Motor neuron (in vitro differentiated cells): ENCODE measurements around the gene SEMA3B. TPM values are rescaled to one million over a fixed set of nuclear protein-coding genes. Genes with fewer than 3 reads are reported as not detected.
"Not testable (repeated sequence)": the region's sequence is repeated elsewhere in the genome, so short reads cannot be mapped to it uniquely, and the experiment has no call there.

Experiments
- ATAC-seq, 8 experiments: fragments of 200-7000 bp; cut with Tn5 transposase; replicated peaks in 6 of 8; 2 replicates each; pipeline ENCODE4 v1.8.0; 2021; ENCODE audit warnings: mild to moderate bottlenecking in 8 of 8, moderate library complexity in 8 of 8
- H3K27ac ChIP-seq, 2 donors: fragments of 250-450 bp; sonication (Bioruptor Pico); 2 replicates each; pipeline ENCODE4 v1.9.0; 2021; ENCODE audit warnings: antibody characterized with exemption in 2 of 2, mild to moderate bottlenecking in 2 of 2, moderate library complexity in 1 of 2
- H3K4me1 ChIP-seq, 2 donors: fragments of 250-450 bp; sonication (Bioruptor Pico); replicated peaks in 1 of 2; 2 replicates each; pipeline ENCODE4 v1.6.1; 2021; ENCODE audit warnings: antibody characterized with exemption in 2 of 2, mild to moderate bottlenecking in 2 of 2, moderate library complexity in 1 of 2
- H3K4me3 ChIP-seq, 5 donors: fragments of 250-450 bp; sonication (Bioruptor Pico); 2 replicates each; pipeline ENCODE4 v1.9.0; 2021; ENCODE audit warnings: antibody characterized with exemption in 5 of 5, mild to moderate bottlenecking in 5 of 5, moderate library complexity in 4 of 5
- WGBS, 10 experiments: fragments of 450-650 bp; shearing (Covaris generic); methylation state at CpG; one replicate each; pipeline ENCODE4 v1.0.0; 2022; 5-methylcytosine and 5-hydroxymethylcytosine counted together
- in situ Hi-C, 9 experiments: fragments of 400-800 bp; cut with MboI; loops; one replicate each; pipeline ENCODE4 v1.15.0; 2021; ENCODE audit warnings: low sequenced_read_pairs in 9 of 9, low pct_unique_long_range_greater_than_20kb in 2 of 9; ENCODE audit not compliant: unreplicated experiment in 9 of 9
- total RNA-seq, 8 experiments: library from RNA; unstranded; fragments of 300-600 nt; gene quantifications; 2 replicates each; pipeline versions ENCODE4 v1.2.3 to v1.2.4, GENCODE V29; 2022

SEMA3B gene
- total RNA-seq, 8 experiments from 2014 or later: 2.0 to 20.8 (median 6.9) TPM

GRCh38 chr3:50251220-50251619 is 17.7 kb upstream of the SEMA3B start:
- peak in 2 of 8 experiments; percentile 65 to 79 for ATAC-seq
- H3K4me3 ChIP-seq: no peak overlapping the region
- in situ Hi-C loops: no loop called here
- H3K4me1 ChIP-seq: peaks cover 14 to 31% of the 10 kb centered on the region in 2 donors
- H3K27ac ChIP-seq: no peak overlapping the region
- WGBS, 10 experiments: 20 to 100% (median 98%) methylated on average over 1 to 7 of the region's 8 CpGs; no CpG with 5 or more reads in 5 of the 10 experiments

GRCh38 chr3:50254577-50255250 is 14.2 kb upstream of the SEMA3B start:
- 11 to 100% (median 84%) methylated on average over 1 to 7 of the region's 8 CpGs; no CpG with 5 or more reads in 4 of the 10 experiments for WGBS, 10 experiments
- no peak overlapping the region for H3K4me3 ChIP-seq
- H3K27ac ChIP-seq: peak overlapping the region in 1 of 2 donors; percentile 39
- in situ Hi-C loops: no loop called here
- peaks cover 27 to 37% of the 10 kb centered on the region in 2 donors for H3K4me1 ChIP-seq
- ATAC-seq: peak in 1 of 8 experiments; percentile 3

GRCh38 chr3:50255251-50255615 is 13.7 kb upstream of the SEMA3B start:
- in situ Hi-C loops: no loop called here
- H3K27ac ChIP-seq: no peak overlapping the region
- ATAC-seq: no peak
- 73 to 90% (median 80%) methylated on average over 1 to 6 of the region's 9 CpGs; no CpG with 5 or more reads in 7 of the 10 experiments for WGBS, 10 experiments
- H3K4me3 ChIP-seq: no peak overlapping the region
- H3K4me1 ChIP-seq: peaks cover 30 to 38% of the 10 kb centered on the region in 2 donors

- no peak for ATAC-seq
- peaks cover 43 to 46% of the 10 kb centered on the region in 2 donors for H3K4me1 ChIP-seq
- H3K4me3 ChIP-seq: no peak overlapping the region
- in situ Hi-C loops: no loop called here
- 14 to 100% (median 96%) methylated on average over 1 to 7 of the region's 20 CpGs; no CpG with 5 or more reads in 5 of the 10 experiments for WGBS, 10 experiments
- peak overlapping the region; percentile 82 to 98 for H3K27ac ChIP-seq
Observed at GRCh38 chr3:50256978-50257890, 11.7 kb upstream of the SEMA3B start.

- in situ Hi-C loops: no loop called here
- 20 to 100% (median 100%) methylated on average over 1 to 2 of the region's 17 CpGs; no CpG with 5 or more reads in 7 of the 10 experiments for WGBS, 10 experiments
- peak in 5 of 8 experiments; percentile 37 to 52 (median 42) for ATAC-seq
- peaks cover 43 to 46% of the 10 kb centered on the region in 2 donors for H3K4me1 ChIP-seq
- H3K4me3 ChIP-seq: no peak overlapping the region
- H3K27ac ChIP-seq: peak overlapping the region; percentile 82 to 98
Observed at GRCh38 chr3:50258029-50258680, 10.8 kb upstream of the SEMA3B start.

GRCh38 chr3:50258979-50259378 is 10.0 kb upstream of the SEMA3B start:
- WGBS, 10 experiments: 50 to 80% (median 70%) methylated on average over 1 to 6 of the region's 16 CpGs; no CpG with 5 or more reads in 5 of the 10 experiments
- peak overlapping the region; percentile 82 to 98 for H3K27ac ChIP-seq

GRCh38 chr3:50259432-50260026 is 9.4 kb upstream of the SEMA3B start:
- Histone ChIP-seq H3K27ac (peak overlapping the region; percentile 98 to 100), H3K4me1 (peaks cover 51 to 57% of the 10 kb centered on the region in 2 donors), H3K4me3 (peak overlapping the region in 1 of 5 donors; percentile 58)
- WGBS, 10 experiments: 40 to 100% (median 94%) methylated on average over 1 to 11 of the region's 18 CpGs; no CpG with 5 or more reads in 2 of the 10 experiments
- in situ Hi-C loops: no loop called here
- ATAC-seq: peak in 1 of 8 experiments; percentile 2

More at GRCh38 chr3:50258979-50259378, 10.0 kb upstream of the SEMA3B start:
- in situ Hi-C loops: no loop called here
- ATAC-seq: peak in 1 of 8 experiments; percentile 0
- no peak overlapping the region for H3K4me3 ChIP-seq
- peaks cover 46 to 51% of the 10 kb centered on the region in 2 donors for H3K4me1 ChIP-seq

GRCh38 chr3:50260027-50260941 is 8.7 kb upstream of the SEMA3B start:
- WGBS, 10 experiments: 0% methylated on average over 2 to 4 of the region's 70 CpGs; no CpG with 5 or more reads in 8 of the 10 experiments
- Histone ChIP-seq H3K4me3 (peak overlapping the region; percentile 34 to 58 (median 44)), H3K4me1 (peaks cover 57 to 63% of the 10 kb centered on the region in 2 donors), H3K27ac (peak overlapping the region; percentile 98 to 100)
- ATAC-seq: peak; percentile 46 to 75 (median 56)
- in situ Hi-C loops: no loop called here

GRCh38 chr3:50260942-50261441 is 8.0 kb upstream of the SEMA3B start:
- 64 to 100% (median 100%) methylated on average over 1 to 3 of the region's 5 CpGs; no CpG with 5 or more reads in 5 of the 10 experiments for WGBS, 10 experiments
- in situ Hi-C loops: no loop called here
- peak overlapping the region in 4 of 5 donors; percentile 37 to 58 (median 45) for H3K4me3 ChIP-seq
- peaks cover 65 to 70% of the 10 kb centered on the region in 2 donors for H3K4me1 ChIP-seq
- peak overlapping the region; percentile 98 to 100 for H3K27ac ChIP-seq
- ATAC-seq: no peak

- H3K4me1 ChIP-seq: peaks cover 67 to 75% of the 10 kb centered on the region in 2 donors
- H3K4me3 ChIP-seq: no peak overlapping the region
- H3K27ac ChIP-seq: peak overlapping the region; percentile 98 to 100
- ATAC-seq: no peak
- in situ Hi-C loops: no loop called here
- WGBS, 10 experiments: 80% methylated on average over 1 of the region's 2 CpGs; no CpG with 5 or more reads in 9 of the 10 experiments
Observed at GRCh38 chr3:50261505-50261904, 7.4 kb upstream of the SEMA3B start.

GRCh38 chr3:50262200-50262599 is 6.7 kb upstream of the SEMA3B start:
- H3K4me1 ChIP-seq: peaks cover 70 to 76% of the 10 kb centered on the region in 2 donors
- in situ Hi-C loops, ATAC-seq, H3K27ac ChIP-seq, H3K4me3 ChIP-seq: not testable (repeated sequence)
- 80 to 100% (median 100%) methylated on average over 1 to 2 of the region's 4 CpGs; no CpG with 5 or more reads in 5 of the 10 experiments for WGBS, 10 experiments
